Choroid plexus epithelial cell (primary cell): ENCODE measurements around the gene VAPB.

Source experiments
- DNase-seq: peaks from one replicate; pipeline ENCODE4 v3.0.0-alpha.2; 2010; ENCODE audit warnings: low read depth
- H3K4me3 ChIP-seq: 2 replicates; pipeline ENCODE4 v1.5.1; 2011; ENCODE audit warnings: low read depth, mild to moderate bottlenecking, control low read depth, low read length, moderate library complexity
- TF ChIP-seq, protein P1 (sequence below): conservative IDR thresholded peaks from 2 replicates; pipeline ENCODE4 v1.5.1; 2011; ENCODE audit warnings: low read depth, mild to moderate bottlenecking, control low read depth, inconsistent platforms, low read length, moderate library complexity

Gene VAPB

GRCh38 chr20:58389324-58389967 lies 417 bp downstream of the VAPB start:
- DNase-seq = peak; percentile 31
- TF ChIP-seq, protein P1, sequence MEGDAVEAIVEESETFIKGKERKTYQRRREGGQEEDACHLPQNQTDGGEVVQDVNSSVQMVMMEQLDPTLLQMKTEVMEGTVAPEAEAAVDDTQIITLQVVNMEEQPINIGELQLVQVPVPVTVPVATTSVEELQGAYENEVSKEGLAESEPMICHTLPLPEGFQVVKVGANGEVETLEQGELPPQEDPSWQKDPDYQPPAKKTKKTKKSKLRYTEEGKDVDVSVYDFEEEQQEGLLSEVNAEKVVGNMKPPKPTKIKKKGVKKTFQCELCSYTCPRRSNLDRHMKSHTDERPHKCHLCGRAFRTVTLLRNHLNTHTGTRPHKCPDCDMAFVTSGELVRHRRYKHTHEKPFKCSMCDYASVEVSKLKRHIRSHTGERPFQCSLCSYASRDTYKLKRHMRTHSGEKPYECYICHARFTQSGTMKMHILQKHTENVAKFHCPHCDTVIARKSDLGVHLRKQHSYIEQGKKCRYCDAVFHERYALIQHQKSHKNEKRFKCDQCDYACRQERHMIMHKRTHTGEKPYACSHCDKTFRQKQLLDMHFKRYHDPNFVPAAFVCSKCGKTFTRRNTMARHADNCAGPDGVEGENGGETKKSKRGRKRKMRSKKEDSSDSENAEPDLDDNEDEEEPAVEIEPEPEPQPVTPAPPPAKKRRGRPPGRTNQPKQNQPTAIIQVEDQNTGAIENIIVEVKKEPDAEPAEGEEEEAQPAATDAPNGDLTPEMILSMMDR = no peak

GRCh38 chr20:58389968-58390658 lies 1.1 kb downstream of the VAPB start:
- H3K4me3 ChIP-seq = peak overlapping the region; percentile 96
- TF ChIP-seq, protein P1 = no peak
- no peak for DNase-seq

More at GRCh38 chr20:58389324-58389967, 417 bp downstream of the VAPB start:
- peak overlapping the region; percentile 96 for H3K4me3 ChIP-seq

- TF ChIP-seq, protein P1 = no peak
- H3K4me3 ChIP-seq = no peak overlapping the region
- no peak for DNase-seq
Observed at GRCh38 chr20:58390659-58391035, 1.6 kb downstream of the VAPB start.

DNA sequence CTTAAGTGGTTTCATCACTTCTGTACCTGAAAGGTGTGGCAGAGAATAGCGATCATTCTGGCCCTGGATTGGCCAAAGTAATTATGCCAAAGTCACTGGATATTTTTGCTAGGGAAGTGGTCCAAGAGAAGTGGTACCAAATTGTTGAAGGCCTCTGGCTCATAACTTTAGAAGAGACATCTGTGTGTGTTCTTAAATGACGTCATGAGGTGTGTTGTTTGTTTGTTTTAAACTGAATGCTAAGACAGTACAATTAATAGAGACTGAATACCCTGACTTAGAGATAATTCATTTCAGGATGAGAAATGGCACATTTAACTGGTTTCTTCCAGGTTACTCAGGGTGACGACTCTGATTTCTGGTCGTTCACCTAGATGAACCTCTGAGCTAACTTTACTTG lies 3.3 kb downstream of the VAPB start:
- TF ChIP-seq, protein P1 = no peak
- H3K4me3 ChIP-seq = no peak overlapping the region
- no peak for DNase-seq

DNA sequence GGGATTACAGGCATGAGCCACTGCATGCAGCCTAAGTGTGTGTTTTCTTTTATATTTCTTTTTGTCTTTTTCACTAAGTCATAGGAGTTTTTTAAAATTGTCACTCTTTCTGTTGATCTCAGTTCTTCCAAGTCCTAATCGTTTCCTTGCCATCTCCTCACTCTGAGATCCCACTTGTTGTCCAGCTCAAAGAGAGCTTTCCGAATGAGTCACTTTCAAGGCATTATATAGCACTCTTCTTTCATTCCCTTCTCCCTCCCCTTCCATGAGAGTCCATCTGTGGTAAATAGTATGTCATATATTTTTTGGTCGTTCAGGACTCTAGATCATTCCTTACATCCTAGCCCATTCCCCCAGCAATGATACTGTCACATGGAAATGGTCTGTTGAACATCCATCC lies 4.3 kb downstream of the VAPB start:
- DNase-seq = peak; percentile 23
- TF ChIP-seq, protein P1 = no peak
- no peak overlapping the region for H3K4me3 ChIP-seq

GRCh38 chr20:58394801-58395200 lies 5.8 kb downstream of the VAPB start:
- no peak for DNase-seq
- H3K4me3 ChIP-seq = no peak overlapping the region
- TF ChIP-seq, protein P1 = no peak

DNA sequence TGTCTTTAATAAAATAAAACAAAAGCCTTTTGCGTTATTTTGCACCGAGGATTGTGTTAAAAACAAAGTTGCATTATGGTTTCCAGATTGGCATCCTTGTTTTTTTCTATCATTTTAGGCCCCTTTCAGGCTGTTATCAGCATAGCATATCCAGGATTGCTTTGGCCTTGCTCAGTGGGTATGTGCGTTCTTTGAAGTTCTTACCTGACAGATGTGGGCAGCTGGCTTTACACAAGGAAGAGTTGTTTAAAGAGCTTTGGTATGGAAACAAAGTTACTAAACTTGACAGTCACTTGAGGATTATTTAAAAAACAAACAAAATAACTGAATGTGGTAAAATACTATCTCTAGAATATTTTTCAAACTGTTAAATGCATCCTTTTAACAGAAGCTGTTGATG lies 6.6 kb downstream of the VAPB start:
- no peak for DNase-seq
- no peak overlapping the region for H3K4me3 ChIP-seq
- TF ChIP-seq, protein P1 = no peak
